ENCODE data around the gene ZFP92. TPM values are rescaled to one million over a fixed set of nuclear protein-coding genes. Genes with fewer than 3 reads are reported as not detected.
A peak's percentile ranks its signal among the peaks of the same experiment; 100 is the strongest.

Gene ZFP92
- total and polyA plus RNA-seq, 2 of the 8 experiments (the other 6 are each of a cell fraction or from before 2014, with no cell fraction given) = 0.14 to 0.41 TPM

- Histone ChIP-seq H3K4ac (replicated peaks; ENCODE audit: insufficient read length, low read depth, low read length) (no peak overlapping the region), H2AK5ac (ENCODE audit: low read depth, low read length) (no peak overlapping the region), H2BK20ac (ENCODE audit: low read length) (no peak overlapping the region), H3K23ac (ENCODE audit: insufficient read length) (no peak overlapping the region), H3K23me2 (ENCODE audit: low read depth, low read length) (peaks cover 3% of the 10 kb centered on the region; the same call in 1 of the 2 replicates), H3K27ac (ENCODE audit: low read depth, low read length) (no peak overlapping the region), H3K27me3 (replicated peaks in 1 of 4; ENCODE audit: control insufficient read depth in 3 of 4, extremely low read depth in 1 of 4, insufficient read depth in 3 of 4, low read length in 3 of 4) (peaks cover 8 to 25% (median 16%) of the 10 kb centered on the region in 4 experiments), H2BK12ac (ENCODE audit: low read depth, low read length) (no peak overlapping the region), H4K8ac (ENCODE audit: extremely low read depth, insufficient read depth, low read length) (no peak overlapping the region; the same call in 1 of the 2 replicates), H4K5ac (ENCODE audit: insufficient read length, low read depth, low read length) (no peak overlapping the region), H3K4me2 (ENCODE audit: insufficient read depth in 1 of 2, low read depth in 2 of 2, low read length in 2 of 2) (peak overlapping the region; percentile 29 to 63), H4K91ac (replicated peaks; ENCODE audit: insufficient read length, low read length) (no peak overlapping the region), H3K36me3 (ENCODE audit: control insufficient read depth in 2 of 4, insufficient read depth in 4 of 4, low read length in 3 of 4) (no peaks in the 10 kb centered on the region), H3K56ac (replicated peaks; ENCODE audit: insufficient read length, low read depth, low read length) (no peak overlapping the region), H2BK120ac (replicated peaks; ENCODE audit: low read depth, low read length) (no peak overlapping the region), H3K9ac (replicated peaks in 1 of 4; ENCODE audit: extremely low read depth in 1 of 4, low read depth in 3 of 4, low read length in 3 of 4) (no peak overlapping the region), H2BK5ac (ENCODE audit: low read depth, low read length) (no peak overlapping the region), H2AFZ (ENCODE audit: low read length) (peak overlapping the region; percentile 13; the same call in 1 of the 2 replicates), H3K79me1 (ENCODE audit: low read depth, low read length) (no peaks in the 10 kb centered on the region), H3K79me2 (ENCODE audit: control insufficient read depth in 1 of 2, insufficient read depth in 2 of 2, low read length in 2 of 2) (no peaks in the 10 kb centered on the region), H3K14ac (ENCODE audit: insufficient read length) (no peak overlapping the region), H2BK15ac (ENCODE audit: low read length) (no peak overlapping the region), H3K18ac (ENCODE audit: extremely low read depth, low read length) (no peak overlapping the region), H3K4me3 (ENCODE audit: extremely low read depth in 1 of 4, insufficient read depth in 2 of 4, low read depth in 3 of 4, low read length in 4 of 4) (peak overlapping the region; percentile 27 to 60 (median 33); a peak in 7 of 8 replicates), H3K4me1 (replicated peaks in 1 of 4; ENCODE audit: control insufficient read depth in 3 of 4, insufficient read depth in 4 of 4, low read length in 3 of 4) (no peaks in the 10 kb centered on the region), H3K9me3 (ENCODE audit: insufficient read depth in 2 of 2, low read depth in 1 of 2, low read length in 1 of 2) (no peaks in the 10 kb centered on the region), H4K20me1 (replicated peaks in 1 of 2; ENCODE audit: control insufficient read depth in 1 of 2, insufficient read depth in 2 of 2, low read length in 2 of 2) (no peaks in the 10 kb centered on the region)
- CTCF ChIA-PET (ENCODE audit: partially characterized antibody) = interaction anchor here (1.1 kb wide), 1 partner anchor 378 kb away, joined by 3 read pairs; no protein-coding TSS in a partner anchor
- FAIRE-seq (no peak), DNase-seq (ENCODE audit: low read depth in 1 of 2, low spot score in 2 of 2) (no peak)
- WGBS, 2 experiments (ENCODE audit: extremely low coverage in 1 of 2, insufficient coverage in 1 of 2, insufficient read length in 1 of 2, insufficient replicate concordance in 2 of 2, low coverage in 1 of 2, low lambda C conversion rate in 2 of 2, missing lambda C conversion rate in 1 of 2) = 37% methylated on average over 10 of the region's 12 CpGs; no CpG with 5 or more reads in 1 of the 2 experiments
- POLR2A ChIA-PET (ENCODE audit: partially characterized antibody) = no interaction called here
- TF ChIP-seq CHD1 (IDR thresholded peaks at IDR 0.05; ENCODE audit: low read depth, low read length) = no peak
- TF ChIP-seq POLR2AphosphoS5 (IDR thresholded peaks at IDR 0.05; ENCODE audit: low read depth, low read length) = no peak
- TF ChIP-seq, protein P1, sequence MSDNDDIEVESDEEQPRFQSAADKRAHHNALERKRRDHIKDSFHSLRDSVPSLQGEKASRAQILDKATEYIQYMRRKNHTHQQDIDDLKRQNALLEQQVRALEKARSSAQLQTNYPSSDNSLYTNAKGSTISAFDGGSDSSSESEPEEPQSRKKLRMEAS (IDR thresholded peaks at IDR 0.05) = no peak; the same call in 1 of the 2 replicates
- no peak for TF ChIP-seq TCF12 (IDR thresholded peaks at IDR 0.05; ENCODE audit: low read depth, low read length)
- TF ChIP-seq EZH2 (IDR thresholded peaks at IDR 0.05; ENCODE audit: low read depth, low read length, severe bottlenecking) = no peak
- TF ChIP-seq KDM5A (IDR thresholded peaks at IDR 0.05; ENCODE audit: low read length) = no peak
- TF ChIP-seq ASH2L (IDR thresholded peaks at IDR 0.05; ENCODE audit: low read length) = no peak
- no peak for TF ChIP-seq SIRT6 (IDR thresholded peaks at IDR 0.05; ENCODE audit: low read length)
- no peak for TF ChIP-seq TBP (IDR thresholded peaks at IDR 0.05; ENCODE audit: low read depth, low read length)
- TF ChIP-seq HDAC6 (IDR thresholded peaks at IDR 0.05; ENCODE audit: low read depth, low read length) = no peak
- TF ChIP-seq E2F6 (IDR thresholded peaks at IDR 0.05) = no peak
- TF ChIP-seq MAFK (IDR thresholded peaks at IDR 0.05; ENCODE audit: low read depth, low read length) = no peak
- TF ChIP-seq SIX5 (IDR thresholded peaks at IDR 0.05; ENCODE audit: low read depth, low read length) = no peak
- no peak for TF ChIP-seq PHF8 (conservative IDR thresholded peaks at IDR 0.05; ENCODE audit: low read depth, low read length)
Measured at GRCh38 chrX:153410888-153411254, 401 bp upstream of the ZFP92 start.

Measured in H1 (cell line).